Measurements from ENCODE around the gene SCFD2. TPM values are rescaled to one million over a fixed set of nuclear protein-coding genes. Genes with fewer than 3 reads are reported as not detected.

SCFD2 gene
- total RNA-seq, 1 donor from 2014 or later = 10.7 TPM

- no peak for TF ChIP-seq CTCF (IDR thresholded peaks at IDR 0.05)
- Mint-ChIP-seq H3K4me1 (ENCODE audit: low read depth) (peaks cover 27% of the 10 kb centered on the region), H3K9me3 (ENCODE audit: low read depth) (no peaks in the 10 kb centered on the region), H3K27ac (ENCODE audit: unreplicated experiment) (no peak overlapping the region), H3K4me3 (ENCODE audit: unreplicated experiment) (no peak overlapping the region), H3K36me3 (ENCODE audit: low read depth) (no peaks in the 10 kb centered on the region), H3K27me3 (ENCODE audit: low read depth) (no peaks in the 10 kb centered on the region)
- DNase-seq (ENCODE audit: low spot score) = no peak
Observed at GRCh38 chr4:53120778-53121177, 245.1 kb downstream of the SCFD2 start.

GRCh38 chr4:53119680-53120079 lies 246.2 kb downstream of the SCFD2 start:
- no peak overlapping the region for H3K4me3 Mint-ChIP-seq (ENCODE audit: unreplicated experiment)
- no peak for TF ChIP-seq CTCF (IDR thresholded peaks at IDR 0.05)
- no peaks in the 10 kb centered on the region for H3K27me3 Mint-ChIP-seq (ENCODE audit: low read depth)
- H3K36me3 Mint-ChIP-seq (ENCODE audit: low read depth) = peaks cover 3% of the 10 kb centered on the region
- DNase-seq (ENCODE audit: low spot score) = no peak
- H3K27ac Mint-ChIP-seq (ENCODE audit: unreplicated experiment) = peak overlapping the region; percentile 78
- peaks cover 5% of the 10 kb centered on the region for H3K9me3 Mint-ChIP-seq (ENCODE audit: low read depth)
- peaks cover 27% of the 10 kb centered on the region for H3K4me1 Mint-ChIP-seq (ENCODE audit: low read depth)

GRCh38 chr4:53118676-53119075 lies 247.2 kb downstream of the SCFD2 start:
- H3K4me1 Mint-ChIP-seq (ENCODE audit: low read depth) = peaks cover 27% of the 10 kb centered on the region
- H3K36me3 Mint-ChIP-seq (ENCODE audit: low read depth) = peaks cover 3% of the 10 kb centered on the region
- TF ChIP-seq CTCF (IDR thresholded peaks at IDR 0.05) = no peak
- no peak for DNase-seq (ENCODE audit: low spot score)
- H3K4me3 Mint-ChIP-seq (ENCODE audit: unreplicated experiment) = no peak overlapping the region
- peak overlapping the region; percentile 3 for H3K27ac Mint-ChIP-seq (ENCODE audit: unreplicated experiment)
- H3K9me3 Mint-ChIP-seq (ENCODE audit: low read depth) = peaks cover 5% of the 10 kb centered on the region
- H3K27me3 Mint-ChIP-seq (ENCODE audit: low read depth) = no peaks in the 10 kb centered on the region

- no peak overlapping the region for H3K4me3 Mint-ChIP-seq (ENCODE audit: unreplicated experiment)
- H3K27ac Mint-ChIP-seq (ENCODE audit: unreplicated experiment) = no peak overlapping the region
- peaks cover 5% of the 10 kb centered on the region for H3K9me3 Mint-ChIP-seq (ENCODE audit: low read depth)
- no peaks in the 10 kb centered on the region for H3K27me3 Mint-ChIP-seq (ENCODE audit: low read depth)
- TF ChIP-seq CTCF (IDR thresholded peaks at IDR 0.05) = no peak
- peaks cover 34% of the 10 kb centered on the region for H3K4me1 Mint-ChIP-seq (ENCODE audit: low read depth)
- peaks cover 3% of the 10 kb centered on the region for H3K36me3 Mint-ChIP-seq (ENCODE audit: low read depth)
- DNase-seq (ENCODE audit: low spot score) = no peak
Observed at GRCh38 chr4:53116954-53117353, 248.9 kb downstream of the SCFD2 start.

- no peak overlapping the region for H3K4me3 Mint-ChIP-seq (ENCODE audit: unreplicated experiment)
- H3K27me3 Mint-ChIP-seq (ENCODE audit: low read depth) = no peaks in the 10 kb centered on the region
- H3K36me3 Mint-ChIP-seq (ENCODE audit: low read depth) = peaks cover 6% of the 10 kb centered on the region
- H3K9me3 Mint-ChIP-seq (ENCODE audit: low read depth) = peaks cover 17% of the 10 kb centered on the region
- H3K27ac Mint-ChIP-seq (ENCODE audit: unreplicated experiment) = no peak overlapping the region
- peaks cover 13% of the 10 kb centered on the region for H3K4me1 Mint-ChIP-seq (ENCODE audit: low read depth)
- no peak for TF ChIP-seq CTCF (IDR thresholded peaks at IDR 0.05)
- no peak for DNase-seq (ENCODE audit: low spot score)
Observed at GRCh38 chr4:53113431-53114225, 252.2 kb downstream of the SCFD2 start.
